ENCODE data around the gene SDHB.

Gene SDHB

DNA sequence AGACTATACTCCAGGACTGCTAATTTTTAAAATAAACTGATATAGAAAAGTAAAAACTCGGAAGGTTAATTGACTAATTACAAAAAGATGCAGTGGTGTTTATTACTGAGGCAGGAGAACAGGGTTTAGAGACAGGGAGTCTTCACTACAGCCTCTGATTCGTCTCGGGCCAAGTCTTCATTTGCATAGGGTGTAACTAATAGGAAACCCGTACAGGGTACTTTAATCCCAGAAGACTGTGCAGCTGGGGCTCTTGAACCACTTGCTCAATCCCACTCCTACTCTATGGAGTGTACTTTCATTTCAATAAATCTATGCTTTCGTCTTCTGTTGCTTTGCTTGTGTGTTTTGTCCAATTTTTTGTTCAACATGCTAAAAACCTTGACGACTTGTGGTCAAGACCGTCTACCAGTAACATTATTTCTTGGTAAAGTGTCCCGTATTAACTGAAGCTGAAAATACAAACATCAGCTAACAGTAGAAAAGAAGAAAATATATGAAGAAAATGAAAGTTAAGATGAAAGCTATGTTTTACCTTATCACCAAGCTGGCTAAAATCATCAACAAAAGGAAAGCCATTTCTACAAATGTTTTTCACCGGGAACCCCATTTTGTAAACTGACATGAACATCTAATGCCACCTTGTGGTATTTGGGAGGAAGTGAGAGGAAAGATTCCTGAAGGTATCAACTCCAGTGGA, 8.0 kb downstream of the SDHB start:
- no peak for DNase-seq (ENCODE audit: low read depth, low spot score)

DNA sequence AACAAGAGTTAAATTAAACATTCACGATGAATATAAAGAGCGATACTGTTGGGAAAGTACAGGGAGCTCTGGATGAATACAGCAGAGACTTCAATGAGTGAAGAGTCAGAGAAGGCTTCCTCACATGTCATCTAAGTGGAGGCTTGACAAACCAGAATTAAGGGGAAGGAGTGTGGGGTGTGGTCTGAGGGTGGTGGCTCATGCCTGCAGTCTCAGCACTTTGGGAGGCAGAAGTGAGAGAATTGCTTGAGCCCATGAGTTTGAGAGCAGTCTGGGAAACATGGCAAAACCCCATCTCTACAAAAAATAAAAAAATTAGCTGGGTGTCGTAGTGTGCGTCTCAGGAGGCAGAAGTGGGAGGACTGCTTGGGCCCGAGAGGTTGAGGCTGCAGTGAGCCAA, 8.7 kb downstream of the SDHB start:
- no peak for DNase-seq (ENCODE audit: low read depth, low spot score)

DNA sequence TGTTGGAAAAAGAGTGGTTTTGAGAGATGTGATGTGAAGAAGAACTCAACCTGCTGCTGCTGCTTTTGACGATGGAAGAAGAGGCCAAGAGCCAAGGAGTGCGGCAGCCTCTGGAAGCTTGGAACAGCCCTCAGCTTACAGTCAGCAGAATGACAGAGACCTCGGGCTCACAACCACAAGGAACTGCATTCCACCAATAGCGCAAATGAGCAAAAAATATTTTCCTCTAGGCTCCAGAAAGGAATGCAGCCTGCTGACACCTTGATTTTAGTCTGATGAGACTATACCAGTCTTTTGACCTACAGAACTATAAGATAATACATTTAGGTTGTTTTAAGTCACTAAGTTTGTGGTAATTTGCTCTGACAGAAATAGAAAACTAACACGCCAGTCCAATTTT, 10.2 kb downstream of the SDHB start:
- no peak for DNase-seq (ENCODE audit: low read depth, low spot score)

DNA sequence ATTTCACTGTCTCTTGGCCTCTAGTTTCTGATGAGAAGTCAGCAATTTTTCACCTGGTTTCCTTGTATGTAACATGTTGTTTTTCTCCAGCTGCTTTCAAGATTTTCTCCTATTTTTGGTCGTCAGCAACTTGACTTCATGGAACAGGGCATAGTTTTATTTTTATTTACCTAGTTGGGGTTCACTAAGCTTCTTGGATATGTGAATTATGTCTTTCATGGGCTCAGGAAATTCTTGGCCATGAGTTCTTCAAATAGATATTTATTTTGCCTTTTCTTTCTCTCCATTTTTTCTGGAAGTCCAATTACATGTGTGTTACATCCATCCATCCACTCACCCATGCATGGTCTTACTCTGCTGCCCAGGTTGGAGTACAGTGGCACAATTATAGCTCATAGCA, 13.7 kb downstream of the SDHB start:
- DNase-seq (ENCODE audit: low read depth, low spot score), result no peak

DNA sequence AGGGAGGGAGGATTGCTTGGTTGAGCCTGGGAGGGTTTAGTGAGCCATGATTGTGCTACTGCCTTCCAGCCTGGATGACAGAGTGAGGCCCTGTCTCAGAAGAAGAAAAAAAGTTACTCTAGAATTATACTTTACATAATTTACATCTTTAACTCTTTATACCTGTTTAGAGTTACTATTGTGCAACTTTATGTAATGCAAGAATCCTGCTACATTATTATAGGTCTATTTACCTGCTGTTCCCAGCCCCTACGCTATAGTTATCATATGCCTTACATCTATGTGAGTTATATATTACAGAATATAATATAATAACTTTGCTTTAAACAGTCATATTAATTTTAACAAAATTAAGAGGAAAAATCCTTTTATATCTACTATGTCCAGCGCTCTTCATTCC, 14.3 kb downstream of the SDHB start:
- no peak for DNase-seq (ENCODE audit: low read depth, low spot score)

DNA sequence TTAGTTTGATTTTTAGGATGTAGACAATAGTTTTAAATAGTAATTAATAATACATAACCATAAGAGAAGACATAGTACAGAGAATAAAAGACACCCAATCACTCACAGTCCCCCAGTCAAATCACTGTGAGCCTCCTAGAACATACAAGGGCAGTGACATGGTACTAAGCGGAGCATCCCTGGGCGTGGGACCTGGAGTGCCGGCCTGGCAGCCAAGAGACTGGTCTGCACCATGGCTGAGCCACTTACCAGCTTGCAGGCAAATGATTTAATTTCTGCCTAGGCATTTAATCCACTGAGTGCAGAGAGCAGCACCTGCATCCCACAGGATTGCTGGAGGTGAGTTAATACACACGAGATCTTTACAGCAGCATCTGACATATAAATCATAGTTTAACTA, 20.4 kb downstream of the SDHB start:
- no peak for DNase-seq (ENCODE audit: low read depth, low spot score)

DNA sequence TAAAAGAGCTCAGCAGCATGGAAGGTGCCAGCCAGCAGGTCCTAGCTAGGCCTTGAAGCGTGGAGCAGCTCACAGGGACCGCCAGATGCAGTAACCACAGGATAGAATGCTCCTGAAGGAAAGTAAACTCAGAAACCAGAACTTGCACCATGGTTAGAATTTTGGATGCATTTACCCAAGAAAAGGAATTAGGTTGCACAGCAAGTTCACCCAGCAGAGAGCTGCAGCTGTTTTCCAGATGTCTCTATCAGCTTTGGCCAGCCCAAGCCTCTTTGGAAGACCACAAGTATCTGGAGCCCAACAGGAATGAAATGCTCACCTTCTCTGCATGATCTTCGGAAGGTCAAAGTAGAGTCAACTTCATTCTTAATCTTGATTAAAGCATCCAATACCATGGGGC, 21.1 kb downstream of the SDHB start:
- DNase-seq (ENCODE audit: low read depth, low spot score), result no peak

DNA sequence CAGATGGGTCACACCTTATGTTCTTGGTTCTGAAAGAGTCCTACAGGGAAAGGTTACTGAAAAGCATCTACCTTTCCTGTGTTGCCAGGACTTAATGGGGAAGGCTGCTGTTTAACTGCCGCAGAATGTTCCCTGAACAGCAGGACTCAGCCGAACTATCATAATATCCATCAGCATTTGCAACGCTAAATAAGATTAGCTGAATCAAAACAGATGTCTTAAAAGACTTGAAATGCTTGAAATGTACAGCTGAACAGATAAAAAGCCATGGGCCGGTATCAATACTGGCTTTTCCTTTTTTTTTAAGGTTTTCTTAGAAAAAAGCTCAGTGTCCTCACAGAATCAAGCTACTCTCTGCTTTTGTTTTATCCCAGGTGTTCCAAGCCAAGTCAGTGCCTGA, 22.4 kb downstream of the SDHB start:
- no peak for DNase-seq (ENCODE audit: low read depth, low spot score)

DNA sequence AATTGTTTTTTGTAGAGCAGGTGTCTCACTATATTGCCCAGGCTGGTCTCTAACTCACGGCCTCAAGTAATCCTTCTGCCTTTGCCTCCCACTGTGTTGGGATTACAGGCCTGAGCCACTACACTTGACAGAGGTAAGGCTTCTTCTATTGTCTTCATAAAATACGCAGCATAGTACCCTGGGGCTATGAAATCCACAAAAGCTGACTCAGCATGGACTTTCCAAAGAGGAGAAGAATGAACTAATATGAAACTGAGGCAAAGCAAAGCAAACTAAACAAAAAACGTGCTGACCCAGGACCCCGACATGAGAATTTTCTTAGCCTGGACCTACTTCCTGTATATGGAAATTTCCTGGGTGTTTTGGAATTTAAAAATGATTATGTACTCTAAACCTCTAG, 23.6 kb downstream of the SDHB start:
- DNase-seq (ENCODE audit: low read depth, low spot score), result no peak

DNA sequence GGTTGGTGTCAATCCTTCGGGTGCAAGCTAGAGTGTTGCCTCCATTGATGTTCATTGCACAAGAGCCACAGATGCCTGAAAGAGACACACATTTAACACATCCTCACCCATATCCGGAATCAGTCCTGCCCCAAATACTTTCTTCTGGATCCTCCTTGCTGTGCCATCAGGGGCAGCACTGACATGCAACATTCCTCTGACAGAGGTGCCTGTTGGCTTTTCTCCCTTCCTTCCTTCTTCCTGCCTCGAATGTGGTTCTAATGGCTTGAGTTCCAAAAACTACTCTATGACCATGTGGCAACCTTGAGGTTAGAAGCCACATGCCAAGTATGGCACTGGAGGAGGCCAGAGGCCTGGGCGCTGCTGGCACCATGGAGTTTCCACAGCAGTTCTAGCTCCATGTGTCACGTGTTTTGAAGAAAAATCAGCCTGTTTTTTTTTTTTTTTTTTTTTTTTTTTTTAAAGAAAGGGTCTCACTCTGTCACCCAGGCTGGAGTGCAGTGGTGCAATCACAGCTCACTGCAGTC, 25.1 kb downstream of the SDHB start:
- no peak for DNase-seq (ENCODE audit: low read depth, low spot score)

DNA sequence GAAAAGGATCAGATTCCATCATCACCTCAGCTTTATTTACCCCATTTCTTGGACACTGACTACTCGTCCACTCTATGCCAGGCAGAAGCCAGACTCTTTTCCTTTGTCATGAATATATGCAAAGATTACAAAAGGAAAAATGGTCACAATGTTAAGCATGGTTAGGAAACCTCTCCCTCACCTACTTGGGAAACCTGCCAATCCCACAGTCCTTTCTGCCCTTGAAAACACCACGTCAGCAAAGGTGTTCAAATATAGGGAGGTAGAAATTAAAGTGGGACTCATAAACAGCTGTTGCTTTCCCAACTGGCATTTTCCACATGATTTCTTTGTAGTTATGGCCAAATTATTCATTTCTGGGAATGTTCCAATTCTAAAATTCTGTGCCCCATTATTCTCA, 25.9 kb downstream of the SDHB start:
- no peak for DNase-seq (ENCODE audit: low read depth, low spot score)

DNA sequence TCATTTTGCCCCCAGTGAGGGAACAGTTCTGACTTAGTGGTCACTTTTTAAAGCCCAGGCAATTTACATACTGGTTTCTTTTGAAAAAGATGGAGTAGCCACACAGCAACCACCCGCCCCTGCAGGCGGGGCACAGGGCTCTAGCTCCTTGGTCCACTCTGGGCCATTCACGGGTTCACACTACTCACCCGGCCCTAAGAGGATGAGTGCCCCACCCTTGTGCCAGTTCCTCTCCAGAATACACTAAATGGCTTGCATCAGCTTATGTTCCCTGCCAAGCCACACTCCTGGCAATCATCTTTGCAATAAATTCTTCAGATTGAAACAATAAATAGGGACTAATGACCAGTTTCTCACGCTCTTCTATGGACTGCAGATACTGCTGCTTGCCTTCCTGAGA, 26.4 kb downstream of the SDHB start:
- no peak for DNase-seq (ENCODE audit: low read depth, low spot score)

DNA sequence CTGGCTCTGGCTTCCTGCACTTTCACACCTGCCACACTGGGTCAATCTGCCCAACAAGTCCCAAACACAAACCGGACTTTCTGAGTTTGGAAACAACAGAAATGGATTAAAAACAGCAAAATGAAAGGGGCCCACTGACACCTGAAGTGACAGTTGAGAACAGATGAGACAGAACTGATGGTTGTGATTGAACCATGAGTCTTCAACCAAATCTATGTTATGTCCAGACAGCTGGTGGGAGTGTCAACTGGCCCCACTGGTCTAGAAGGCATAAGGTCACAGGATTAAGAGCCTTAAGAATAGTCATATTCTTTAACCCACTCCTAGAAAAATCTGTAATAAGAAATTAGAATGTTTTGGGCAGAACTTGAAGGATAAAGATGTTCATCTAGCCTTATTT, 29.1 kb downstream of the SDHB start:
- no peak for DNase-seq (ENCODE audit: low read depth, low spot score)

DNA sequence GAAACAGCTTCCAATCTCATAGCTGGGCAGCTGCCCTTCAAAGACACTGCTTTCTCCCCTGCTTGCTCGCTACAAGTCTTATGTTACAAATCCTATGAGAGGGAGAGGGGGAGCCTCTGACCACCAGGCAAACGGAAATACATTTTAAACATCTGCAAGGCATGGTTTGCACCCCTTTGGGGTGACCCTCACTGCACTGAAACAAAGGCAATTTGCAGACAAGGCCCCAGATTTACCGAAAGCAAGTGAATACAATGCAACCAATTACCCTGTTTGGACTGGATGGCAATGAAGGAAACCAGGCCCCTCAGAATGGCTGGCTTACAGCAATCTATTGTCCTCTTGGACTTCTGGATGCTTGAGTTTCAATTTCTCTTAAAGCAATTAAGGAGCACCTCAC, 30.3 kb downstream of the SDHB start:
- no peak for DNase-seq (ENCODE audit: low read depth, low spot score)

DNA sequence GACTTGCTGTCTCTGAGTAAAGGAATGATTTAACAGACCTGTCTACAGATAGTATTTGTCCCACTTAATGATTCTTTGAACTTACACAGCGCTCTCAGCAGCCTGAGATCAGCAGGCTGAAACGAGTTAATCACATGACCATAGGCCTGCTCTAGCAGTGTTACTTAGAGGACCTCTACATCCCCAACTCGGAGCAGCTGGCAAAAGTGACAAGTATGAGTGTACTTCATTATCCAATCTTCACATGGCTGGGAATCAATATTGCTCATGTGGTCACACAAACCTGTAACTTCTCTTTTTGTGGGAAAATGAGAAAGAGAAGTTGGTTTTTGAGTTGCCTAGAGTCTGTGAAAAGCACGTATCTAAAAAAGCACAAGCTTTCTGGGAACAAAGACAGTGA, 30.7 kb downstream of the SDHB start:
- DNase-seq (ENCODE audit: low read depth, low spot score), result no peak

DNA sequence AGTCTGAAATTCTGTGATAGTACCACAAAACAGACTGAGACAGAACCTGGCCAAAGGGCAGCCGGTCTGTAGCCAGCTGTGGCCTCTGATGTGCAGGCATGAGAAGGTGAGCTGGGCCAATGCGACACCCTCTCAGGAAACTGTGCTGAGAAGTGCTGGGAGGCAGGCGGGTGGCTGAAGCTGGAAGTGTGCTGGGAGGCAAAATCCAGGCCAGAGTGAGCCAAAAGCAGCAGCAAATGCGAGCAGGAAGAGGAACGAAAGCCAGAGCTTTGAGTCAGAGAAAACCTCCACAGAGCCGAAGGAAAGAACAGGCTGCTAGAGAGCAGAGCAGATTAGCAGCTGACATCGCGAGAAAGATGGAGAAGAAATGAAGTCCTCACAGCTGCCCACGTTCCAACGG, 31.9 kb downstream of the SDHB start:
- no peak for DNase-seq (ENCODE audit: low read depth, low spot score)

DNA sequence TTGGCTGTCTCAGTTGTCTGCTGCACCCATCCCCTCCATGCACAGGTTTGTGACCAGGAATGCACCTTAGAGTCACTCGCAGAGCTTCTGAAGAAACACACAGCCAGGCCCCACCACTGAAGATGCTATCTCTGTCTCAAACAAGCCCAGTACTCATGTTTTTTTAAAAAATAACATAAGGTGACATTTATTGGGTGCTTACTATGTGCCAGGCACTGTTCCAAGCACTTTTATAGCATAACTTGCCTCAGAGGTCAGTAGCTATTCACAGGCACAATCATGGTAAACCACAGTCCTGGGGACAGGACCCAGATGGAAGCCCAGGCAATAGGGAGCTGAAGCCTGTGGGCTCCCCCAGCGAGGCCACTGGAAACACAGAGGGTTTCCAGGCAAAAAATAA, 33.3 kb downstream of the SDHB start:
- no peak for DNase-seq (ENCODE audit: low read depth, low spot score)

DNA sequence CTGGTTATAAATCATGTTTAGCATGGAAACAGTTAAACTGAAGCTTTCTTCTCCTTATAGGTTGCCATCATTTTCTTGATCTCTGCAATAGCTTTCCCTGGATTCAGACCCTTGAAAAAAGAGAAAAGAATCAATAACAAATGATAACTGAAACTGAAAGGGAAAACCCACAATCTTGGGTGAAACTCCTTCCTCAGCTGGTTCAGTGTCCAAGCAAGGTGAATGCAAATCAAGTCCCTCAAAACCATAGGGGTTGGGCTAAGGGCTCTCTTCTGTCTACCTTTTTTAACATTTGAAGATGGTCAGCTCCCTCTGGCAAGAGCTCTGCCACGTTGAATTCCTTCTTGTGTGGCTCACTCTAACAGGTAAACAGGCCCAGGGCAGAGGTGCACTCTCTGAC, 35.0 kb downstream of the SDHB start:
- DNase-seq (ENCODE audit: low read depth, low spot score), result no peak

DNA sequence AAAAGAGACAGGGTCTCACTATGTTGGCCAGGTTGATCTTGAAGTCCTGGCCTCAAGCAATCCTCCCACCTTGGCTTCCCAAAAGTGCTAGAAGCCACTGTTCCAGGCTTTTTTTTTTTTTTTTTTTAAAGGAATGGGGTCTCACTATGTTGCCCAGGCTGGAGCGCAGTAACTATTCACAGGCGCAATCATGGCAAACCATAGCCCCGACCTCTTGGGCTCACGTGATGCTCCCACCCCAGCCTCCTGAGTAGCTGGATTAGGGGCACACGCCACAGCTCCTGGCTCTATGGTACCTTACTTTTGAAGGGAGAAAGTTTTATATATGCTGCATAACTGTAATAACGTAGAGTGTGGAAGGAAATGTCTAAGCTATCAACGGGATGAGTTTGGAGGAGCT, 36.4 kb downstream of the SDHB start:
- no peak for DNase-seq (ENCODE audit: low read depth, low spot score)

DNA sequence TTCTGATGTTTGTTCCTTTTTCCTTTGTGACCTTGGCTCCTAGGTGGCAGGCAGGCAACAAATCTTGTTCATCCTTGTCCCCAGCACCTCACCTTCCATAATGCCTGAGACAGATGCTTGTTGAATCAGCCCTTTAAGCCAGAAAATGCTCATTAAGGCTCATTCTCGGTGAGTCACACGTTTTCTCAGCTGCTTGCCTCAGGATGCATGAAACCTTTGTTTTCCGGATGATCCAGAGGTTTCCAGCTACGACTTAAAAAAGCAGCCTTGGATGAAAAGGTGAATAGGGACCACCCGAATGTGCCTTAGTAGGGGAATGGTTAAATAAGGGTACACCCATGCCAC, 37.5 kb downstream of the SDHB start:
- no peak for DNase-seq (ENCODE audit: low read depth, low spot score)

DNA sequence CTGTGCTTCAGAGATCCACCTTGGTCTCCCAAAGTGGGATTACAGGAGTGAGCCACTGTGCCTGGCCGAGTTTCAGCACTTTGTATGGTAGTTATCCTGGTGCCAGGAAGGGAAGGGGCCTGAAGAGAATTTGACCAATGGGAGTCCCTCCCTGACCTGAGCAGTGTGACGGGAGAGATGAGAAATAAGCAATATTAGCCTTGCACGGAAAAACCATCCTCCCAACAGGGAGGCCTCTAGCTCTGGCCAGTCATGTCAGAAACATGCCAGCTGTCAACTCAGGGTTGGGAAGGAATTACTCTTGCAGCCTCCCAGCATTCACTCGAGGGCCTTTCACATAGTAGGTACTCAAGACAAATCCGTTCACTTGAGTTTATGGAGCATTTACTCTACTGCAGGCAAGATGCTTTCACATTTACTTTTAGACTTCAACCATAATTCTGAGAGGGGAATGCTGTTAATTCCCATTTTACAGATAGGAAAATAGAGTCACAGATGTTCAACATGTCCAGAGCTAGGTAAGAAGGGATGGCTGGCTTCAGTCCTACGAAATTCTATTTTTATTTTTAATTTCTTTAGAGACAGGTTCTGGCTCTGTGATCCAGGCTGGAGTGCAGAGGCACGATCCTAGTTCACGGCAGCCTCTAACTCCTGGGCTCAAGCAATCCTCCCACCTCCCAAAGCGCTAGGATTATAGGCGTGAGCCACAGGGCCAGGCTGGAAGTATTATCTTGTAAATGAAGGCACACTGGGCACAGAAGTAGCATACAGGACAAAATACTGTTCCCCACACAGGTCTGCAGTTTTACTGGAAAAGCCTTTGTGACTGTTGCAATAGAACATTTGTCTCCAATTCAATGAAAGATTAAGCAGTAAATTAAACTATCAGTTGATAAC, 38.9 kb downstream of the SDHB start:
- no peak for DNase-seq (ENCODE audit: low read depth, low spot score)

DNA sequence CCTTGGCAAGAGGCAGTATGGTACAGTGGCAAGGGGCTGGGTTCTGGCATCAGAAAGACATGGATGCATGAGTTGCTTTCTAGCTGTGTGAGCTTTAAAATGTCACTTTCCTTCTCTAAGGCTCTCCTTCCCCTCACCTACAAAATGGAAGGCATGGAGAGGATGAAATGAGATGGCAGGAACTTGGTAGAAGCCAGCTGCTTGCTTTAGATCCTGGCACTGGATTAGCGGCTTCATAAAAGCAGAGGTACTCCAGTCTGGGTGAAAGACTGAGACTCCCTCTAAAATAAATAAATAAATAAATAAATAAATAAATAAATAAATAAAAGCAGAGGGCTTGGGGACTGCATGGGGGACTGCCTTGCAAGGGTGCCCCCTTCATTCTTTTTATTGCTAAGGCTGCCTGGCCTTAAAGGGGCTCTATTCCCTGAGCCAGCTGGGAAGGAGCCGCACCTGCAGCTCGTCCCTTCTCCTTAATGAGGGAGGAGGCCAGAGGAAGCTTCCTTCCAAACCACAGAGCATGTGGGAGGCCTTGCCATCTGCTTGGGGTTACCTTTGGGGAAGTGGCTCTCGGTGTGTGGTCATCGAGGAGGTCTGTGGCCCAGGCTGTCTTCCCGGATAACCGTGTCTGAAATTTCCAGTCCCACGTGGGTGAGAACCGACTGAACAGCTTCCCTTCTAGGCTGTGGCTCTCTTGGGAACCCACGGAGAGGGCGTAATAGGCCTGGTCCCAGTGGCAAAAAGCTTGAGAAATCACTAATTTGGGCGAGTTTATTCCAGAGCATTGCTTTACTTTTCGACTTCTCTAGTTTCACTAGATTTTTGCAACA, 40.1 kb downstream of the SDHB start:
- no peak for DNase-seq (ENCODE audit: low read depth, low spot score)
